HG02610 (cell line): ENCODE measurements around the gene LRP2.
"Not testable (repeated sequence)": the region's sequence is repeated elsewhere in the genome, so short reads cannot be mapped to it uniquely, and the experiment has no call there.

ENCODE experiments used
- ATAC-seq: cut with Tn5 transposase; IDR thresholded peaks from one replicate; pipeline ENCODE4 v1.9.1; 2021; ENCODE audit warnings: mild to moderate bottlenecking, moderate library complexity; ENCODE audit not compliant: unreplicated experiment

Gene LRP2

DNA sequence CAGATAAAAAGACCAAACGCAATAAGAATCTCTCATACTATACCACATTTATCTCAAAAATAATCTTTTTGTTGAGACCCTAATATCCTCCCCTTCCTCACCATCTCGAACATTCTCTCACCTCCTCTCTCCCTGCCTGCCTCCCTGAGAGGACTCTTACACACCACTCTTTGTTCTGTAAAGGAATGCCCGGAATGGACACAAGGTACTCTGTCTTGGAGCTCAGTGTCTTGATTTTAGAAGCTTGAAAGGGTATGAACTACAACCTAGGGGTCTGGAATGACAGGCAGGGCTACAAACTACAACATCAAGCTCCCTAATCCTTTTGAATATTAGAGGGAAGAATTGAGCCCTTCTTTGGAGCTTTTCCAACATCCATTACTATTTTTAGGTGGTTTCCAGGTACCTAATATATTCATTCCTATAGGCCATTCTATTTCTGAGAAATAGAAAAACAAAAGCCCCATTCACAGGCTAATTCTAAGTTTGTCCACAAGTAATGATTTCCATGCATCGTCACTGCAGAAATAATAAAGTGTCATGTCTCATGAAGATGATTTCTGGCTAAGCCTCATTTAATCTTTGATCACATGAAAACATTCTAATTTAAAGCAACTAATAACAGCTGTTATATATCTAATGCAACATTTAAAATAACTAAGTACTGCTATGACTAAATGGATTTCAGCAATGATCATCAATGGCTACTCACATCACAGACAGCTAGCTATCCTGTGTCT, 60.6 kb downstream of the LRP2 start:
- ATAC-seq, result no peak

DNA sequence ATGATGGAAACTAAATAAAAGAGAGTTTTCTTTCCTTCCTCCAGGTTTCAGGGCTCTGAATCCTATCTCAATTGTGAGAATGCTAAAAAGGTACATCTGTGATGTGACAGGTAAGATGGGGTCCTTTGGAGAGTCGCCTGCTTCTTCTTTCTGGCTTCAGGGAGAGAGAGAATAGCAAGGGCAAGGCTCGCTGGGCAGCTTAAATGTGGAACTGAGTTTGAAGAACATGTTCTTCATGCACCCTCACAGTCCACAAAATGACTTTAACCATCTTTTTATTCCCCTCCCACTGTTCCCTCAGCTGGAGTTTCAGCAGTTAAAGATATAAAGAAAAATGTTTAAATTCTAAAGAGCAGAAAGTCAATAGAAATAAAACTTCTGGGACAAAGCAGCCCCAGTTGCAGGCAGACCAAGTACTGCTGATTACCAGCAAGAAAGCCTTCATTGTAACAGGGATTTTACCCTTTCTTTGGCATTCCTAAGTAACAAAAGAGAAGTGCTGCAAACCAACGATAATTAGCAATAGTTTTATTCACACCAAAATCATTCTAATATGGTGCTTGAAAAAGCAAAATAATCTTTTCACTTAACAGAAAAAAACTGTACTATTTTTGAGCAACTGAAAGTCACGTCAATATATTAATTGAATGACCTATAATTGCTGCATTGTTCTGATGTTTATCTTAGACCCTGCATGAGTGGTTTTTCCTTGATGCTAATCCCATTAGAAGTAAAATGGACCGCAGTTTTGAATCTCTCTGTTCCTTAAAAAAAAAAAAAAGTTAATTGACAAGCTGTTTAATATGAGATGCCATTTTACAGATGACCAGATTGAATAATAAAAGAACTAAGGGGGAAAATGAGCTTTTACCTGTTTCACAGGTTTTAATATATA, 61.5 kb downstream of the LRP2 start:
- no peak for ATAC-seq

DNA sequence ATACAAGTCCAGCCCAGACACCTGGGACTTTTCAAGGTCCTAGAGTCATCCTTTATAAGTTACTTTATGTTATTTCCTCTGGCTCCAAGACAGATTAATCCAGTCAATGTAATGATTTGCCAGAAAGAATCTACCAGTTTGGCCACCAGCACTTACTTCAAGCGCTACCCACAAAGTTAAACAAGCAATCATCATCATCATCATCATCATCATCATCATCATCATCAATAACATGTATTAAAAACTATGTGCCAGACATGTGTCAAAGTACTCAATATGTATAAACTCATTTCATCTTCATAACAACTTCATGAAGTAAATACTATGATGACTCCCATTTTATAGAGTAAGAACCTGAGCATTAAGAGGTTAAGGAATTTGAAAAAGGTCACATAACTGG, 64.3 kb downstream of the LRP2 start:
- no peak for ATAC-seq

DNA sequence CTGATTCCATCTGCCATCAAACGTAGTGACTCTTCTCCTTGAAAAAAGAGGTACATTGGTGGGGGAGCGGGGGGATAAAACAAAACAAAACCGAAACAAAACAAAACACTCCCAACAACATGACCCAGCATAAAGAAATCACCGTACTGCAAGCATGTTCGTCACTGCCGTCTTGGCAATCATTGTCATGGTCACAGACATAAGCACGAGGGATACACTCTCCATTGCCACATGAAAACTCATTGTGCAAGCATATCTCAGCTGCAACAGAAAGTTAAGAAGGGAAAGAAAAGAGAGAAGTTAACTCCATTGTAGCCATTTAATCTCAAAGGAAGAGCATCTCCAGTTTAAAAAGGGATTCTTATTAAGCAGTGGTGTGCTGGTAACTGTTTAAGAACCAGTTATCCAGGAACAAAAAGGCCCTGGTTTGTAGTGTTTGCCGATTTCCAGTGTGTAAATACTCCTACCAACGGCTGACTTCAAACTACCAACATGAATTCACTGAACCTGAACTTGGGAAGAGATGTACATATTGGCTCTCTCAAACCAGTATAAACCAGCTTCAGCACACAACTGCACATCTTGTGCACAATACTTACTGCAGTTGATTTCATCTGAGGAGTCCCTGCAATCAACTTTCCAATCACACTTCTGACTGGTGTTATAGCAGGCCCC, 68.2 kb downstream of the LRP2 start:
- no peak for ATAC-seq

DNA sequence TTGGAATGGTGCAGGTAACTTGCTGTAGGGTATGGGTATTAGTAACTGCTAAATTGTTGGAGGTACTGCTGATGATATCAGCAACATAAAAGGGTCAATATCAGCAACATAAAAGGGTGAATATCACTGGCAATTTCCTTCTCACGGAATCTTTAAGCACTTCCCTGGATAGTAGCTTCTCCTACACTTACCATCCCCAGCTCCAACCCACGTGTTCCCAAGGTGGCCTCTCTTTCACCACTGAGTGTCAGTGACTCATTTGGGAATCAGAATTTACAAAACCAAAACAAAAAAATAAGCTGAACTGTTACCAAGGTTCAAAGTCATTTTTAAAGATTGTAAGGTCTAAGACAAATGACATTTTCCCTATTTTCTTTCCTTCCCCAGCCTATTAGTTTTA, 70.8 kb downstream of the LRP2 start:
- no peak for ATAC-seq

DNA sequence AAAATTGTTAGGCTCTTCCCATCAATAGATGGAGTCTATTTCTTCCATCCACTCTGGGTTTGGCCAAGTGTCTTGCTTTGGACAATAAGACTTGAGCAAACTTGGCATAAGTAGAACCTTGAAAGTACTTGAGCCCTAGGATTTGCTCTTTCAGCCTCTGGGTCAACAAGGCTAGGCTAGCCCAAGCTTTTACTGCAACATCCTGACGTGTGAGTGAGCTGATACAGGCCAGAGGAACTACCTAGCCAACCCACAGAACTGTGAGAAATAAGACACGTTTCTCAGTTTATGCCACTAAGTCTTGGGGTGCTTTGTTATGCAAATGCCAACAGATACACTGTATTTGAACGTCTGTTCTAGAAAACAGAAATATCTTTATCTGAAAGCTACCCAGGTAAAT, 71.9 kb downstream of the LRP2 start:
- ATAC-seq, result no peak

DNA sequence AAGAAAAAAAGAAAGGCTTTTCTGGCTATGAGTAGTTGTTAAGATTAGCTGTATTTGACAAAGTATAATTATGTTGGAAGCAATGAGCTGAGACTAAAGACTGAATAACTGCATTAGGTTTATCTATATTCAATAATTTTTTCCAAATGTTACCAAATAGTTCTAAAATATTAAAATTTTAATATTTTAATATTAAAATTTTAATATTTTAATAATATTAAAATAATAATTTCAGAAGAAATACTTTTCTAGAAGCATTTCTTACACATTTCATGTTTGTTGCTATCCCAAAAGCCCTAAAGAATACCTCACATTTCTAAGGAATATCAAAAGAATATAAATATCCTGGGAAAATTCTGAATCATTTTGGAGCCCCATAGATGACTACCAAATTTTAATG, 74.7 kb downstream of the LRP2 start:
- ATAC-seq, result no peak

DNA sequence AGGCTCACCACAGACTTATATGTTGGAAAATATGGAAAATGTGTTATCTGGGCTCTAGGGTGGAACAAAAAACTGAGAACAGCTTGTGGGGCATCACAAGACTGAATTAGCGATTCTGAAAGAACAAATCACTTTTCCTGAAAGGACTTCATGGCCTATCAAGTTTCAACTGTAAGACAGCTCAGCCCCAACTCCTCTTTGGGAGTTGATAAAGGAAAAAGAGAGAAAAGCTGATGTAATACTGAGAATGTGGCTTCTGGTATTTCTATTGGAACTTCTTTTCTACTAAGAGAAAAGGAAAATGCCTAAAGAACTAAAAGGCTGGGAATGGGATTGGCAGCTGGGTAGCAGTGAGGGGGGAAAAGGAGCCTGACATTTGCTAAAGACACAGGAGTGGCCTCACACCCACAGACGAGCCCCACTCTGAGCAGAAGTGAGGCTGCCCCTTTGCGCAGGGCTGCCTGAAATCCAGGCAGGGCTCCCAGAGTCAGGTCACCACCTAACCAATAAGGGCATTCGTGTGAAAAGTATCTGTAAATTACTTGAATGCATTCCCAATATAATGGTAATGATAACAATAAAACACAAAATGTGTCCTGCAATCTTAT, 75.6 kb downstream of the LRP2 start:
- no peak for ATAC-seq

DNA sequence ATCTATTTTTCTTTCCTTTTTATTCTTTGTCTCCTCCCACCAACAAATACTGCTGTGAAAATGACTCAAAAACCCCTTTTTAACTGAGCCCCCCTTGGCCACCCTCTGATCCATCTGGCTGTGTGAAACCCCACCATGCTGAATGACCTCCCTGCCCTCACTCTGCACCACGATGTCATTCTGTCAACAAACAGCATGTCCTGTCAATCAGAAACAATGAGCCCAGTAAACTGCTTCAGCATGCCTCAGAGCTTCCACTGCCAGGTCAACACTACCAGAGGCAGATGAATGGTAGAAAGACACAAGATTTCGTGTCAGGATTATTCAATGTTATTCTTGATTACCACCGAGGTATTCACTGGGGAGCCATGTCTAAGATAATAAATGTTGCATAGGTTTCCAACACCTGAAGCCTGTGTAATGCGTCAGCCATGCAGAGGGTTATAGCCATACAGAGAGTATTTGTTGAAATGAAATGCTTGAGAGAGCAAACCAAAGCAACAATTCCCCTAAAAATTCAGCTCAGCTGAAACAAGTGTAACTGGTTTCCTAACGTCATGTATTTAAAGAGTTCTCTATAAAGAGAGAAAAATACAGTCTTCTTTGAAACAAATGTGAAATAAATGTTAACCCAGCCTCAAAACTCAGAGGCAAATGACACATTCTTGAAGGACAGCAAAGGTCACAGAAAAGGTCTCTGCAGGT, 76.7 kb downstream of the LRP2 start:
- ATAC-seq, result no peak

DNA sequence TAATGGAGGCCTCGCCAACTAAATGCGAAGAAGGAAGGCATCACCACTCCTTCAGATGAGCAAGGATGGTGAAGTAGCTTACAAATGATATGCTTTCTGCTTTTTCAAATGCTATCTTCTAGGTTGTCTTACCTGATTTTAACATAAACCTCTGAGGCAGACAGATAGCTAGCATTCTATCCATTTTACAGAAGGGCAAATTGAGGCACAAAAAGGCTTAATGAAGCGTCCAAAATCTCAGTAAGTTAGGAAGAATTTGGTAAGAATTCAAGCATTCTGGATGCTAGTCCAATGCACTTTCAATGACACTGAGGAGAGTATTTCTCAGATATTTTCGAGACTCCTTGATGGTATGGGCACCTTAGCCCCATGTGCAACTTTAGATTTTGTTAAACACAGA, 81.8 kb downstream of the LRP2 start:
- no peak for ATAC-seq

DNA sequence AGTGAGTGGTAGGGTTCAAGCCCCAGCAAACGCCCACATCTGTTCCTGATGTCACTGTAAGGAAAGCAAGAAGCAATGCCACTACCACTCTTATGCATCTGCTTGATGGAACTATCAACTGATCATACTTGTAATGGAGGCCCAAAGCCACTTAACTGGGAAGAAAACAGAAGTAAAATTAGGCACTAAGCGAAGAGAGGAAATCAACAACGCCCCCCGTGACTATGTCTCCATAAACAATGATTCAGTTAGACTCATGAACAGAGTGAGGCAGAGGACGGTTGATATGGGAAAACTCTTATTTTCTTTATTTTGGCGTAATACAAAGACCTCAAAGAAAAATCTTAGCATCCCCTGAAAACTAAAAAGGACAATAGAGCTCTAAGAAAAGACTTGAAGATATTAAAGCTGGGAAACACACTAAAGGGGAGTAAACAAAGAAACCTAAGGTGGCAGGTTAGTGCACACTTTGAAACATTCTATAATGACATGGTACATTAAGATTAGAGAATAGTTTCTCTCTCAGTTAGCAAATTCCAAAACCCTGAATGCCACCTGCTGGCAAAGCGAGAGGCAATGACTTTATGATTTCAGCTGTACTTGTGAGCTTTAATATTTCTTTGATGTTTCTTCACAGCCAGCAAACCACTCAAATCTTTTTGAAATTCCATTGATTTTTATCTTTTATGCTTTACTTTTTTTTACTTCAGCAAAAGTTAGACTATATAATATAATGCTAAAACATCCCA, 86.5 kb downstream of the LRP2 start:
- no peak for ATAC-seq

DNA sequence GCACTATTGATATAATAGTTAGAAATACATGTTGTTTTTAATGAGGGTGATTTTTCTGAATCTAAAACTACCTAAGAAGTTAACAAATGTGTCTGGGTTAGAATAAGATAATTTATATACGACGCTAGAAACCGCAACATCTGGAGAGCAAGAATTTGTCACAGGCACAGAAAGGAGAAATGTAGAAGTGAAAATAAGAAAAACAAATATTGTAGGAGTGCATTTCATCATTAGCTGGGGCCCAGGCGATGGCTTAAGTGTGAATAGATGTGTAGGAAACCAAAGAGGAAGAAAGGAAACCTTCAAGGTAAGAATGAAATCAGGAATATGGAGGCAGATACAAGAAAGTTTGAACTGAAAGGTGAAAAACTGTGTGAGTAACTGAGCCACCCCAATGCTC, 90.3 kb downstream of the LRP2 start:
- no peak for ATAC-seq

DNA sequence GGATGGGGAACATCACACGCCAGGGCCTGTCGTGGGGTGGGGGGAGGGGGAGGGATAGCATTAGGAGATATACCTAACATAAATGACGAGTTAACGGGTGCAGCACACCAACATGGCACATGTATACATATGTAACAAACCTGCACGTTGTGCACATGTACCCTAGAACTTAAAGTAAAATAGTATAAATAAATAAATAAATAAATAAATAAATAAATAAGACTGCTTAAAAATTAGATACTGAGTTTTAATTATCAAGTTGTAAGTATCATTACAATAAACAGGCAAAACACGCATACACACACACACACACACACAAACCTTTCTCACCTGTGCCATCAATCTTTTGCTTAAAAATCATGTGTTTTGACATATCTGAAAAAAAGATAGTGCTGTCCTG, 91.8 kb downstream of the LRP2 start:
- not testable (repeated sequence) for ATAC-seq

DNA sequence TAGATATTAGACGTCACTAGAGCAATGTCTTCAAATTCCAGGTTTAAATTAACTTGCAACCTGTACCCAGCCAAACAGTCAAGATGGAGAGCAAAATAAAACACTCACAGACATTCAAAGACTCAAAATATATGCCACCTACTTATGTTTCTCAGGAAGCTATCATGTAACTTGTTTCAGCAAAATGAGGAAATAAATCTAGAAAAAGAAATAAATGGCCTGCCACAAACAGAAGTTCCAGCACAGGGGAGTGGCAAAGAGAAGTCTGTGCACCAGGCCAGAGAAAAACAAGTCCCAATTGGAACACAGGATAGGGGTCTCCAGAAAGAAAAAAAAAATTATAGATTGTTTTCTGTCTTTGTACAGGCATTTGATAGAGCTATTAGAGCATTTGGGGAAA, 96.7 kb downstream of the LRP2 start:
- ATAC-seq, result no peak

DNA sequence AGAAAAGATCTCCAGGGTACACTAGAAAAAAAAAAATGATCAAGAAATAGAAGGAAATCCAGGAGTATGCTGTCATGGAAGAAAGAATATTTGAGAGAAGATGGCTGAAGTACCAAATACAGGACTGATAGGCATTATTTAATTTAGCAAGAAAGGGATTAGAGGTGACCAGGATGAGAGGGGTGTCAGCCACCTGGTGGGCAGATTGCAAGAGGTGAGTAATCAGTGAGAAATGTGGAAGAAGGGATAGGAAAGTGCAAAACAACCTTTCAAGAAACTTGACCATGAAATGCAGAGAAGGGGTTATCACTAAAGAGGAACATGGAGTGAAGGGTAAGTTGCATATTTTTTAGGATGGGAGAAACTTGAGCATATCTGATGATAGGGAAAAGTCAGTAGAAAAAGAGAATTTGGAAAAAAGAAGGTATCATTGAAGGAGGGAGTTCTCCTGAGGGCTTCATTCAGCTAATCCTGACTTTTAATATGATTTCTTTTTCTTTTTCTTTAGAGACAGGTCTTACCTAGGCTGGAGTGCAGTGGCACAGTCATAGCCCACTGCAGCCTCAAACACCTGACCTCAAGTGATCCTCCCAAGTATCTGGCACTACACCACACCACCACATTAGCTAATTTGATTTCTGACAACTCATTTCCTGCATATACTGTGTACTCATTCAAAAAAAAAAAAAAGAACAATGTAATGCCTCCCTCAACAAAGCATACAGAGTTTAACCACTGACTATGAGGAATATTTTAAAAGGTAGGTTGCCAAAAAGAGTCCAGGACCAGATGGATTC, 101.3 kb downstream of the LRP2 start:
- no peak for ATAC-seq

DNA sequence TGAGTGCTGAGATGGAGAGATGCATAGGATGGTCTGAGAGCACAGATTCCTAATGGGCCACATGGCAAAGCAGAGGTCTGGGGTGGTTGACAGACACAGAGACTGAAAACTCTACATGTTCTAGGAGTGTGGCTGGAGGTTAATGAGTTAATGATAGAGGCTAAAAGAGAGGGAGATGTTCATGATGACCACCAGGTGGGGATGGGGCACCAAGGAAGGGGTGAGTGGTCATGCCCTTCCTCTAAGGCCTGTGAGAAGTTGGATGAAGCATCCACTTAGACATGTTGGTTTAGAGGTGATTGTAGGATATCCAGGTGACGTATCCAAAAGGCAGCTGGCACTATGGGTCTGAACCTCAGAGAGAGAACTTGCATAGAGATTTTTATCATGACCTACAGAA, 102.1 kb downstream of the LRP2 start:
- ATAC-seq, result no peak

DNA sequence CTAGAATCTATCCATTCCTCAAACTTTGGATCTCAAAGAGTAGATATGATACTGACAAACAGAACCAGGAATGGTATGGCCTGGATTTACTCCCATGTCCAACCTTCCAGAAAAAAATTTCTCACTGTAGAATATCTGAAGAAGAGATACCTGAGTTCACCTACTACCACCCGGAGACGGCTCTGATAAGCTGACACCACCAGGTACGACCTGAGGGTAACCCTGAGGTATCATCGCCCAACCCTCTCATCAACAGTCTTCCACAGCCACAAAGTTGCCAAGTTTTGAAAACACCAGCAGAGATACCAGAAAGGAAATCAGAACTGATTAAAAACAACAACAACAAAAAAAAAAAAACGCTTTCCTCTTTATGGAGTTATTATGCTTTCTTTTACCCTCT, 102.9 kb downstream of the LRP2 start:
- ATAC-seq, result no peak

DNA sequence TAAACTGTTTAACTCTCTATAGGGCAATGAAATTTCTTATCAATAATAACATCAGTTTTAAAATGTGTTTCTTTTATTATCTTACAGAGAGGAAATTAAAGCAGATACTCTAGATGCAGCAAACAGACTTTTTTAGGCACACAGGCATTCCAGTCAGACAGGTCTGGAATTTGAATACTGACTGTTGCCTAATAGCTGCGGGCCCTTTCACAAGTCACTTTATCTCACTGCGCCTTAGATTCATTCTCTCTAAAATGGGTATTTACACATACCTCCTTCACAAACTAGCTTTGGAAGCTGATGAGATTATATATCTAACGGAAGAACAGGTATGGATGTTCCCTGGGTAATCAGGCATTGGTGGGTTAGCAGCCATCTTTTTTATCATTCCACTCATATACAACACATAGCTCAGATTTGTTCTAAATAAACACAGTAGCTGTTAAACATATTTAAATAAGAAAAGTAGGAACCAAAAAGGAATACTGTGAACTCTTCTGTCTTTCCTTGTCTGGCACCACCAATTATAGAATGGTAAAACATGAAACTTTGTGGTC, 104.2 kb downstream of the LRP2 start:
- ATAC-seq, result no peak

DNA sequence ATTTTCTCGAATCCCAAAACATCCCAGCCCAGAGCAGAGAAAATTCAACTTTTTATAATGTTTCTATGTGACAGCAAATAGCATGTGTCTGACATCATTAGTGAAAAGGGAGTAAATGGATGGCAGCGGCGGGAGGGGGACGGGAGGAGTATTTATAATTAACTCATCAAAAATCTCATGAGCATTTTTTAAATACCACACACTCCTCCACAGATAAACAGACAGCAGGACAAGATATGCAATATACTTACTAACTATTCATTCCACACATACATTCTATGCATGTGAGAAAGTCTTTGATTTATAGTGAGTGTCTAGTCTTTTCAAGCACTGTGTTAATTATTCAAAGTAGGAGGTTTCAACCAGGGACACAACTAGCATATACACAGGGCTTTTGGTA, 107.6 kb downstream of the LRP2 start:
- no peak for ATAC-seq
